Measurements from ENCODE around the gene NPPA. TPM values are rescaled to one million over a fixed set of nuclear protein-coding genes. Genes with fewer than 3 reads are reported as not detected.

Gene NPPA
- total RNA-seq, 1 experiment from 2014 or later = not detected

DNA sequence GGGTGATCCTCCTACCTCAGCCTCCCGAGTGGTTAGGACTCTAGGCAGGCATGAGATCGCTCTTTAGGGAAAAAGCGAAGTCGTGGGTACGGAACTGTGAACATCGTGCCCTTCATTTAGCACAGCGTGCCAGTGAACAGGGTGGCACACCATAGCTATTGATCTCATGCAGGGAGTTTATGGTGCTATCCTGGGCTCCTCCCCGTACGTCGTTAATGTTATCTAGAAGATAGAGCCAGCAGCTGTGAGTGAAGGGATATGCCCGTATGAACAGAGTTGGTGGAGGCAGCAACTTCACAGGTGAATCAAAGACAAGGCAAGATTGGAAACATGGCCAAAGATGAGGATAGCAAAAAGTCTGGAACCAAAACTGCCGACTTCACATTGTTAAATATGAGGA is 30.4 kb downstream of the NPPA start:
- ChIA-PET CTCF (no interaction called here), POLR2A (no interaction called here)
- no peaks in the 10 kb centered on the region for H3K27me3 ChIP-seq (replicated peaks; ENCODE audit: control insufficient read depth, insufficient read depth, low read length)
- peaks cover 48% of the 10 kb centered on the region for H3K36me3 Mint-ChIP-seq (ENCODE audit: insufficient read depth, unreplicated experiment)
- H3K9me3 Mint-ChIP-seq (ENCODE audit: unreplicated experiment) = no peaks in the 10 kb centered on the region
- no TSS peak for BruUV-seq (replicated peaks)
- no peaks in the 10 kb centered on the region; the same call in 1 of the 2 replicates for H3K36me3 ChIP-seq (ENCODE audit: control insufficient read depth, insufficient read depth, low read length)
- DNase-seq = no peak
- H3K4me3 ChIP-seq (ENCODE audit: low read depth, low read length) = no peak overlapping the region
- H3K4me1 ChIP-seq = peaks cover 6% of the 10 kb centered on the region; the same call in 1 of the 2 replicates
- no peaks in the 10 kb centered on the region for H3K27me3 Mint-ChIP-seq (ENCODE audit: insufficient read depth, unreplicated experiment)
- intact Hi-C loops (cut with micrococcal nuclease; ENCODE audit: unreplicated experiment) = no loop called here
- H3K4me3 Mint-ChIP-seq (ENCODE audit: unreplicated experiment) = no peak overlapping the region
- TF ChIP-seq, protein P1, sequence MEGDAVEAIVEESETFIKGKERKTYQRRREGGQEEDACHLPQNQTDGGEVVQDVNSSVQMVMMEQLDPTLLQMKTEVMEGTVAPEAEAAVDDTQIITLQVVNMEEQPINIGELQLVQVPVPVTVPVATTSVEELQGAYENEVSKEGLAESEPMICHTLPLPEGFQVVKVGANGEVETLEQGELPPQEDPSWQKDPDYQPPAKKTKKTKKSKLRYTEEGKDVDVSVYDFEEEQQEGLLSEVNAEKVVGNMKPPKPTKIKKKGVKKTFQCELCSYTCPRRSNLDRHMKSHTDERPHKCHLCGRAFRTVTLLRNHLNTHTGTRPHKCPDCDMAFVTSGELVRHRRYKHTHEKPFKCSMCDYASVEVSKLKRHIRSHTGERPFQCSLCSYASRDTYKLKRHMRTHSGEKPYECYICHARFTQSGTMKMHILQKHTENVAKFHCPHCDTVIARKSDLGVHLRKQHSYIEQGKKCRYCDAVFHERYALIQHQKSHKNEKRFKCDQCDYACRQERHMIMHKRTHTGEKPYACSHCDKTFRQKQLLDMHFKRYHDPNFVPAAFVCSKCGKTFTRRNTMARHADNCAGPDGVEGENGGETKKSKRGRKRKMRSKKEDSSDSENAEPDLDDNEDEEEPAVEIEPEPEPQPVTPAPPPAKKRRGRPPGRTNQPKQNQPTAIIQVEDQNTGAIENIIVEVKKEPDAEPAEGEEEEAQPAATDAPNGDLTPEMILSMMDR (IDR thresholded peaks at IDR 0.05; ENCODE audit: insufficient read depth in 1 of 2, low read depth in 1 of 2, low read length in 1 of 2, severe bottlenecking in 1 of 2, unreplicated experiment in 1 of 2) = no peak
- peaks cover 6% of the 10 kb centered on the region for H3K4me1 Mint-ChIP-seq (ENCODE audit: low read depth, unreplicated experiment)
- H3K27ac Mint-ChIP-seq (ENCODE audit: unreplicated experiment) = no peak overlapping the region
- no peaks in the 10 kb centered on the region for H3K9me3 ChIP-seq

GRCh38 chr1:11813021-11813420 is 34.6 kb downstream of the NPPA start:
- Histone ChIP-seq H3K4me1 (no peaks in the 10 kb centered on the region; the same call in 1 of the 2 replicates), H3K27me3 (replicated peaks; ENCODE audit: control insufficient read depth, insufficient read depth, low read length) (no peaks in the 10 kb centered on the region), H3K9me3 (no peaks in the 10 kb centered on the region), H3K36me3 (ENCODE audit: control insufficient read depth, insufficient read depth, low read length) (peaks cover 2% of the 10 kb centered on the region; the same call in 1 of the 2 replicates), H3K4me3 (ENCODE audit: low read depth, low read length) (no peak overlapping the region)
- BruUV-seq (replicated peaks) = no TSS peak
- Mint-ChIP-seq H3K27me3 (ENCODE audit: insufficient read depth, unreplicated experiment) (no peaks in the 10 kb centered on the region), H3K27ac (ENCODE audit: unreplicated experiment) (no peak overlapping the region), H3K4me1 (ENCODE audit: low read depth, unreplicated experiment) (no peaks in the 10 kb centered on the region), H3K36me3 (ENCODE audit: insufficient read depth, unreplicated experiment) (peaks cover 41% of the 10 kb centered on the region), H3K4me3 (ENCODE audit: unreplicated experiment) (no peak overlapping the region), H3K9me3 (ENCODE audit: unreplicated experiment) (no peaks in the 10 kb centered on the region)
- intact Hi-C loops (cut with micrococcal nuclease; ENCODE audit: unreplicated experiment) = no loop called here
- CTCF ChIA-PET = no interaction called here
- TF ChIP-seq, protein P1 (IDR thresholded peaks at IDR 0.05; ENCODE audit: insufficient read depth in 1 of 2, low read depth in 1 of 2, low read length in 1 of 2, severe bottlenecking in 1 of 2, unreplicated experiment in 1 of 2) = no peak
- no peak for DNase-seq
- POLR2A ChIA-PET = no interaction called here

- intact Hi-C loops (cut with micrococcal nuclease; ENCODE audit: unreplicated experiment) = loop anchor here (10.0 kb wide), 1 partner anchor 72 kb away; the partner anchor contains the start of gene AGTRAP
- Mint-ChIP-seq H3K27me3 (ENCODE audit: insufficient read depth, unreplicated experiment) (no peaks in the 10 kb centered on the region), H3K27ac (ENCODE audit: unreplicated experiment) (peak overlapping the region; percentile 94), H3K4me1 (ENCODE audit: low read depth, unreplicated experiment) (no peaks in the 10 kb centered on the region), H3K9me3 (ENCODE audit: unreplicated experiment) (no peaks in the 10 kb centered on the region), H3K36me3 (ENCODE audit: insufficient read depth, unreplicated experiment) (peaks cover 44% of the 10 kb centered on the region), H3K4me3 (ENCODE audit: unreplicated experiment) (peak overlapping the region; percentile 96)
- ChIA-PET CTCF (interaction anchor here (1.5 kb wide), 2 partner anchors 30 to 160 kb away, joined by 3 to 5 read pairs; no protein-coding TSS in a partner anchor), POLR2A (interaction anchor here (0.5 to 1.8 kb wide), 5 partner anchors 20 to 153 kb away, joined by 3 to 31 read pairs (median 5); partner anchors contain the start of gene FBXO44)
- Histone ChIP-seq H3K27me3 (replicated peaks; ENCODE audit: control insufficient read depth, insufficient read depth, low read length) (no peaks in the 10 kb centered on the region), H3K36me3 (ENCODE audit: control insufficient read depth, insufficient read depth, low read length) (peaks cover 2% of the 10 kb centered on the region; the same call in 1 of the 2 replicates), H3K4me3 (ENCODE audit: low read depth, low read length) (peak overlapping the region; percentile 93), H3K9me3 (no peaks in the 10 kb centered on the region), H3K4me1 (peaks cover 21% of the 10 kb centered on the region)
- BruUV-seq (replicated peaks) = no TSS peak
- DNase-seq = no peak
- TF ChIP-seq, protein P1 (IDR thresholded peaks at IDR 0.05; ENCODE audit: insufficient read depth in 1 of 2, low read depth in 1 of 2, low read length in 1 of 2, severe bottlenecking in 1 of 2, unreplicated experiment in 1 of 2) = no peak
These were observed 40.5 kb downstream of the NPPA start for GRCh38 chr1:11807133-11807532.

Measured in Caco-2 (cell line).